GM23248 (cell line): ENCODE data around the gene LMO7. TPM values are rescaled to one million over a fixed set of nuclear protein-coding genes. Genes with fewer than 3 reads are reported as not detected.
"Not testable (repeated sequence)": the region's sequence is repeated elsewhere in the genome, so short reads cannot be mapped to it uniquely, and the experiment has no call there.

Experiments used
- DNase-seq: peaks from one replicate; pipeline ENCODE4 v3.0.0-alpha.2; 2015
- H2AFZ ChIP-seq: fragments of 200-600 bp; sonication (generic); 2 replicates; pipeline ENCODE4 v1.6.1; 2016; ENCODE audit warnings: antibody characterized with exemption
- H3F3A ChIP-seq: fragments of 200-600 bp; sonication (generic); 2 replicates; pipeline ENCODE4 v1.6.1; 2016; ENCODE audit warnings: mild to moderate bottlenecking, antibody characterized with exemption, mixed run types; ENCODE audit not compliant: insufficient read depth
- H3K27ac ChIP-seq: fragments of 200-600 bp; sonication (generic); 2 replicates; pipeline ENCODE4 v1.5.1; 2016; ENCODE audit warnings: mild to moderate bottlenecking
- H3K27me3 ChIP-seq: fragments of 200-600 bp; sonication (generic); replicated peaks from 2 replicates; pipeline ENCODE4 v1.6.1; 2016; ENCODE audit warnings: mild to moderate bottlenecking; ENCODE audit not compliant: insufficient read depth
- H3K36me3 ChIP-seq: fragments of 200-600 bp; sonication (generic); 2 replicates; pipeline ENCODE4 v1.6.1; 2016; ENCODE audit warnings: low read depth, mild to moderate bottlenecking
- H3K4me1 ChIP-seq: fragments of 200-600 bp; sonication (generic); 2 replicates; pipeline ENCODE4 v1.6.1; 2016; ENCODE audit warnings: mild to moderate bottlenecking; ENCODE audit not compliant: insufficient read depth
- H3K4me2 ChIP-seq: fragments of 200-600 bp; sonication (generic); one replicate; pipeline ENCODE4 v1.6.1; 2016; ENCODE audit warnings: mild to moderate bottlenecking; ENCODE audit not compliant: unreplicated experiment
- H3K4me3 ChIP-seq: fragments of 200-600 bp; sonication (generic); 2 replicates; pipeline ENCODE4 v1.5.1; 2016; ENCODE audit warnings: mild to moderate bottlenecking
- H3K79me2 ChIP-seq: fragments of 200-600 bp; sonication (generic); 2 replicates; pipeline ENCODE4 v1.6.1; 2016; ENCODE audit warnings: mild to moderate bottlenecking; ENCODE audit not compliant: insufficient read depth
- H3K9ac ChIP-seq: fragments of 200-600 bp; sonication (generic); 2 replicates; pipeline ENCODE4 v1.6.1; 2016; ENCODE audit warnings: mild to moderate bottlenecking
- H3K9me2 ChIP-seq: fragments of 200-600 bp; sonication (generic); 2 replicates; pipeline ENCODE4 v1.6.1; 2016; ENCODE audit warnings: mixed run types, mild to moderate bottlenecking, moderate library complexity; ENCODE audit not compliant: insufficient read depth
- H3K9me3 ChIP-seq: fragments of 200-600 bp; sonication (generic); one replicate; pipeline ENCODE4 v1.6.1; 2017; ENCODE audit warnings: low read depth
- H4K20me1 ChIP-seq: fragments of 200-600 bp; sonication (generic); 2 replicates; pipeline ENCODE4 v1.6.0; 2016; ENCODE audit not compliant: insufficient read depth
- EZH2 ChIP-seq: fragments of 200-600 bp; sonication (generic); IDR thresholded peaks from 2 replicates; pipeline ENCODE4 v1.6.1; 2018; ENCODE audit warnings: antibody characterized with exemption, mild to moderate bottlenecking; ENCODE audit not compliant: insufficient read depth, poor library complexity, severe bottlenecking
- EZH2phosphoT487 ChIP-seq: fragments of 200-600 bp; sonication (generic); IDR thresholded peaks from 2 replicates; pipeline ENCODE4 v1.6.1; 2018; ENCODE audit warnings: antibody characterized with exemption, moderate library complexity, mild to moderate bottlenecking, low read depth; ENCODE audit not compliant: insufficient read depth
- WGBS, 2 experiments: methylation state at CpG; one replicate each; pipeline ENCODE4 v1.1.6; 2015 to 2017; ENCODE audit warnings: low lambda C conversion rate in 2 of 2, low coverage in 1 of 2; ENCODE audit errors: missing lambda C conversion rate in 2 of 2; 5-methylcytosine and 5-hydroxymethylcytosine counted together
- in situ Hi-C: fragments of 300-500 bp; cut with MboI; formaldehyde crosslinking; loops from 2 replicates; pipeline ENCODE4 v1.15.0; 2020
- polyA plus RNA-seq: library from polyadenylated mRNA; unstranded; fragments of >200 nt; fragmentation: Nextera tagmentation; extraction: Ambion mirVana; gene quantifications from 2 replicates; pipeline ENCODE4 v1.2.1, GENCODE V29; 2016
- total RNA-seq: library from RNA; depleted of rRNA; stranded (reverse); fragments of >200 nt; shearing (Covaris generic); gene quantifications from 2 replicates; pipeline ENCODE4 v1.2.3, GENCODE V29; 2014

The LMO7 gene
- total and polyA plus RNA-seq, 2 experiments from 2014 or later, result 288 to 318 TPM

DNA sequence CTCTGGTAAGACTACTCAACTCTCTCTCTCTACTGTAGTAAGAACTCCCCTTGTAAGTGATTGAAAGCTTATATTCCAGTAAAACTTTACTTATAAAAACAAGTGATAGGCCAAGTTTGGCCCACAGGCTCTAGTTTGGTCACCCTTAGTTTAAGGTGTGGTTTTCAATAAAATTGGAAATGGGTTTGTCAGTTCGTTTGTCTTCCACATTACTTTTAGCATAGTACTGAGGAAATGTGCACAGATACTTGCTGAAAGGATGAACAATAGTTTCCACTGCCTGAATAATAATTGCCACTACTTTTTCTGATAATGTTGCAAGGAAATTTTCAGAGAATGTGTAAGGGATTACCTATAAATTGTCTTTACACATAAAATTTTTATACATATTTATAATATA is 54.5 kb downstream of the LMO7 start:
- in situ Hi-C loops, result no loop called here
- Histone ChIP-seq H3K36me3 (peaks cover 22% of the 10 kb centered on the region; the same call in 1 of the 2 replicates), H3K79me2 (peaks cover 100% of the 10 kb centered on the region), H3K4me3 (no peak overlapping the region), H3K9me3 (no peaks in the 10 kb centered on the region), H2AFZ (no peak overlapping the region), H3F3A (peaks cover 78% of the 10 kb centered on the region), H3K4me2 (no peak overlapping the region), H4K20me1 (peaks cover 38% of the 10 kb centered on the region; the same call in 1 of the 2 replicates), H3K9me2 (no peaks in the 10 kb centered on the region), H3K27me3 (no peaks in the 10 kb centered on the region), H3K4me1 (peaks cover 56% of the 10 kb centered on the region), H3K9ac (no peak overlapping the region), H3K27ac (no peak overlapping the region)
- DNase-seq, result no peak
- WGBS, 2 experiments, result 85 to 86% methylated on average over 1 of the region's 1 CpG
- no peak for TF ChIP-seq EZH2phosphoT487
- TF ChIP-seq EZH2, result no peak

DNA sequence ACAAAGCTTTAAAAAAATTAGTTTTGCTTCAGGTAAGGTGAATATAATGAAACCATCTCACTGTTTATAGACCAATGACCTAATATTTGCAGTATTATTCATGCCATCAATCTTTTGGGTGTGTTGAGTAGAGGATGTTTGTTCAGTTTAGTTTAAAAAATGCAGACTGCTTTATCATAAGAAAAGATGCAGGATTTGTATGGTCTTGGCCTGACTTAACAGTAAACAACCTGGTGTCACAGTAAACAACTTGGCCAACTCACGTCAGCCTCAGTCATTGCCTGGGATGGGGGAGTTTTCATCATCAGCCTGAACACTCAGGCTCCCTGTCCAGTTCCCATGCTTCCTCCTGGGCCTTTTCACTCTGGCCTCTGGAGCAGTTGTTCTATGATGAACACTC is 55.1 kb downstream of the LMO7 start:
- no peak overlapping the region for H2AFZ ChIP-seq
- no peak overlapping the region for H3K4me3 ChIP-seq
- H3K36me3 ChIP-seq, result peaks cover 22% of the 10 kb centered on the region; the same call in 1 of the 2 replicates
- WGBS, 2 experiments, result 48 to 73% methylated on average over 1 of the region's 1 CpG
- peak overlapping the region; percentile 40 for H3K27ac ChIP-seq
- H3K9ac ChIP-seq, result peak overlapping the region; percentile 33; the same call in 1 of the 2 replicates
- H3K4me2 ChIP-seq, result peak overlapping the region; percentile 26
- peak; percentile 60 for DNase-seq
- peaks cover 100% of the 10 kb centered on the region for H3K79me2 ChIP-seq
- peaks cover 35% of the 10 kb centered on the region; the same call in 1 of the 2 replicates for H4K20me1 ChIP-seq
- no peaks in the 10 kb centered on the region for H3K27me3 ChIP-seq
- TF ChIP-seq EZH2phosphoT487, result no peak
- no peak for TF ChIP-seq EZH2
- H3K4me1 ChIP-seq, result peaks cover 53% of the 10 kb centered on the region
- H3K9me3 ChIP-seq, result no peaks in the 10 kb centered on the region
- no peaks in the 10 kb centered on the region for H3K9me2 ChIP-seq
- in situ Hi-C loops, result no loop called here
- H3F3A ChIP-seq, result peaks cover 73% of the 10 kb centered on the region

DNA sequence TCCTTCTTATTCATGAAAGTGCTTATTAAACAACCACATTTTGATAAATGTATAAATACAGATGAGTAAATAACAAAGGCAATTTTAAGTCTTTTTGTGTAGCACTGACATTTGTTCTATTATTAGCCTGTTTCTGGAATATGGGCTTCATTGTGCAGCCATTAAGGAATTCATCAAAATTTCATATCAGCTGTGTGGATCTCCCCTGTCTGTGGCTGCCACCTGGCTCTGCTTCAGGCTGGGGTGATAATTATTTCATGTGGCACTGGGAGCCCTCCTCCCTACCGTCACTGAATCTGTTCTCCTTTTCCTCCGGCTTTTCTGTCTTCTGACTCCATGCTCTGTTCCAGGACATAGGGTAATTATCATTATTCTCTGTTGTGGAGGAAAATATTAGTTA is 57.1 kb downstream of the LMO7 start:
- in situ Hi-C loops, result no loop called here
- Histone ChIP-seq H3K4me2 (no peak overlapping the region), H2AFZ (no peak overlapping the region), H3F3A (peaks cover 59% of the 10 kb centered on the region), H3K79me2 (peaks cover 100% of the 10 kb centered on the region), H3K9me3 (no peaks in the 10 kb centered on the region), H3K9me2 (no peaks in the 10 kb centered on the region), H3K27ac (no peak overlapping the region), H4K20me1 (peaks cover 40% of the 10 kb centered on the region; the same call in 1 of the 2 replicates), H3K4me1 (peaks cover 37% of the 10 kb centered on the region), H3K4me3 (no peak overlapping the region), H3K27me3 (no peaks in the 10 kb centered on the region), H3K9ac (no peak overlapping the region), H3K36me3 (peaks cover 22% of the 10 kb centered on the region; the same call in 1 of the 2 replicates)
- no peak for DNase-seq
- 74 to 82% methylated on average over 2 of the region's 2 CpGs for WGBS, 2 experiments
- TF ChIP-seq EZH2phosphoT487 (no peak), EZH2 (no peak)

DNA sequence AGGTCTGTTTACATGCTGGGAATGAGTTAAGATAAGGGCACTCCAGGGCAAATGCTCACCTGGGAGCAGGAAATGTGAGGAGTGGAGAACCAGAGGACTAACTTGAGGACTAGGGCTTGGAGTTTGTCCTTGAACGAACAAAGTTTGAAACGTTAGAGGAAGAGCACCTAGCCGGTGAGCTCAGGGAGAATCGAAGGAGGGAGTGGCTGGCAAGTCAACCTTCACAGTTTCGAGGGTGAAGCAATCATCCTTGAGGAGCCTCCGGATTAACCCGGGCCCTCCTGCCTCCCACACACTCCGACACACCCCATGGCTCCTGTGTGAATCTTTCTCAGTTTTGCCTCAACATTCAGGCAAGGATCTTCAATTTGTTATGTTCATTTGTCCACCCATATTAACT is 58.6 kb downstream of the LMO7 start:
- peaks cover 30% of the 10 kb centered on the region; the same call in 1 of the 2 replicates for H3K36me3 ChIP-seq
- no peak overlapping the region for H3K9ac ChIP-seq
- no peaks in the 10 kb centered on the region for H3K27me3 ChIP-seq
- TF ChIP-seq EZH2 (no peak), EZH2phosphoT487 (no peak)
- peak; percentile 41 for DNase-seq
- H4K20me1 ChIP-seq, result peaks cover 38% of the 10 kb centered on the region
- 71 to 76% methylated on average over 8 of the region's 8 CpGs for WGBS, 2 experiments
- H3K79me2 ChIP-seq, result peaks cover 100% of the 10 kb centered on the region
- H3K9me3 ChIP-seq, result no peaks in the 10 kb centered on the region
- in situ Hi-C loops, result no loop called here
- H3K4me1 ChIP-seq, result peaks cover 26% of the 10 kb centered on the region
- H3K27ac ChIP-seq, result no peak overlapping the region
- no peak overlapping the region for H2AFZ ChIP-seq
- H3F3A ChIP-seq, result peaks cover 45% of the 10 kb centered on the region
- no peak overlapping the region for H3K4me3 ChIP-seq
- no peaks in the 10 kb centered on the region for H3K9me2 ChIP-seq
- H3K4me2 ChIP-seq, result no peak overlapping the region

DNA sequence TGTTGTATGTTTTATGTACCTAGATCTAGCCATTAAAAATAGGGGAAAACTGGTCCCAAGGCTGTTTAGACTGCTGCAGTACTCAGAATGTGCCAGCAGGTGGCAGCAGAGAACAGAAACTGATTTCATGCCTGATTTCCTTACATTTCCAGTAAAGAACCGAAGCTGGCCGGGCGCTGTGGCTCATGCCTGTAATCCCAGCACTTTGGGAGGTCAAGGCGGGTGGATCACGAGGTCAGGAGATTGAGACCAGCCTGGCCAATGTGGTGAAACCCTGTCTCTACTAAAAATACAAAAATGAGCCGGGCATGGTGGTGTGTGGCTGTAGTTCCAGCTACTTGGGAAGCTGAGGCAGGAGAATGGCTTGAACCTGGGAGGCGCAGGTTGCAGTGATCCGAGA is 59.8 kb downstream of the LMO7 start:
- 0 out of 2 replicates have a peak overlapping the region, but pooled peaks have one; percentile 7 for H3K27ac ChIP-seq
- peaks cover 100% of the 10 kb centered on the region for H3K79me2 ChIP-seq
- 16 to 17% methylated on average over 8 of the region's 8 CpGs for WGBS, 2 experiments
- peaks cover 26% of the 10 kb centered on the region for H3K4me1 ChIP-seq
- peaks cover 30% of the 10 kb centered on the region; the same call in 1 of the 2 replicates for H3K36me3 ChIP-seq
- H3K9ac ChIP-seq, H3K27me3 ChIP-seq, in situ Hi-C loops, H2AFZ ChIP-seq, H3K9me3 ChIP-seq, H3K4me3 ChIP-seq, H3K9me2 ChIP-seq: not testable (repeated sequence)
- peak; percentile 74 for DNase-seq
- H3F3A ChIP-seq, result peaks cover 49% of the 10 kb centered on the region
- H3K4me2 ChIP-seq, result peak overlapping the region; percentile 10
- H4K20me1 ChIP-seq, result peaks cover 38% of the 10 kb centered on the region
